Muscle layer of colon (tissue), 2 donors: ENCODE results near the gene ZNF552.
"Not testable (repeated sequence)": the region's sequence is repeated elsewhere in the genome, so short reads cannot be mapped to it uniquely, and the experiment has no call there.

Experiments
- H3K27ac ChIP-seq: one replicate; pipeline ENCODE4 v1.7.0; 2013; ENCODE audit warnings: low read depth, mild to moderate bottlenecking, low read length, moderate library complexity
- H3K27me3 ChIP-seq, 2 donors: one replicate each; pipeline ENCODE4 v1.7.0; 2013; ENCODE audit warnings: low read length in 2 of 2, mild to moderate bottlenecking in 2 of 2; ENCODE audit not compliant: insufficient read depth in 2 of 2, control insufficient read depth in 1 of 2
- H3K36me3 ChIP-seq: one replicate; pipeline ENCODE4 v1.7.0; 2013; ENCODE audit warnings: mild to moderate bottlenecking, low read length; ENCODE audit not compliant: insufficient read depth
- H3K4me1 ChIP-seq: one replicate; pipeline ENCODE4 v1.7.0; 2013; ENCODE audit warnings: mild to moderate bottlenecking, low read length; ENCODE audit not compliant: insufficient read depth
- H3K4me3 ChIP-seq, 2 donors: one replicate each; pipeline ENCODE4 v1.7.0; 2013; ENCODE audit warnings: low read length in 2 of 2, low read depth in 1 of 2, mild to moderate bottlenecking in 1 of 2, moderate library complexity in 1 of 2
- H3K9ac ChIP-seq: one replicate; pipeline ENCODE4 v1.7.0; 2013; ENCODE audit warnings: low read length
- H3K9me3 ChIP-seq: one replicate; pipeline ENCODE4 v1.7.0; 2013; ENCODE audit warnings: mild to moderate bottlenecking, low read length
- donor health status: abdominal sarcoma.
- donor health status: Adenocarcinoma of cecum.

The ZNF552 gene

GRCh38 chr19:57814505-57815246, at the start of gene ZNF552:
Gene ZNF552 (minus strand): TSS chr19:57814913. CDS start chr19:57814743, 170 bp downstream.
- H3K36me3 ChIP-seq: peaks cover 10% of the 10 kb centered on the region
- H3K27ac ChIP-seq: peak within 1 kb of the TSS; percentile 87
- no peaks in the 10 kb centered on the region for H3K9me3 ChIP-seq
- peaks cover 6% of the 10 kb centered on the region for H3K4me1 ChIP-seq
- no peaks in the 10 kb centered on the region for H3K27me3 ChIP-seq
- H3K4me3 ChIP-seq: peak within 1 kb of the TSS; percentile 86 to 90
- H3K9ac ChIP-seq: peak within 1 kb of the TSS; percentile 54

DNA sequence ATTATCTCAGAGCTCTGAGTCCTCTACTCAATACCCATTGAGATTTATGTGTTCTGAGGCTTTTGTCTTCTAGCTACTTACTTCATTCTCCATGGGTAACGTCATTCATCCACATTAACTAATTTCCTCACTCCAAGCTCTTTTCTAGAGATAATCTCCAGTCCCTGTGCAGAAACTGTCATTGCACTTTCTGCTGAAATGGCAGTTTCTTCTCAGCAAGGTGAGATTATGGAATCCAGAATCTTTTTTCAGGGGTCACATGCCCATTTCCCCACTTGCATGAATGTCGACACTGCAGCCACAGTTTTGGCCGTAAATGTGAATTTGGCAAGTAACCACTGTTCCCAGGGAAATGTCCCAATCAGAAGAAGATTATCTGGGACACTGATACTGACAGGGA, 47.6 kb upstream of the ZNF552 start:
- H3K4me1 ChIP-seq, H3K27ac ChIP-seq, H3K27me3 ChIP-seq, H3K9ac ChIP-seq, H3K4me3 ChIP-seq: not testable (repeated sequence)
- H3K36me3 ChIP-seq: peaks cover 47% of the 10 kb centered on the region
- peaks cover 19% of the 10 kb centered on the region for H3K9me3 ChIP-seq

GRCh38 chr19:57854117-57854516, 39.4 kb upstream of the ZNF552 start:
- H3K27me3 ChIP-seq, H3K9ac ChIP-seq, H3K27ac ChIP-seq, H3K9me3 ChIP-seq, H3K4me3 ChIP-seq: not testable (repeated sequence)
- Histone ChIP-seq H3K36me3 (peaks cover 10% of the 10 kb centered on the region), H3K4me1 (peaks cover 12% of the 10 kb centered on the region)

- H3K27ac ChIP-seq, H3K4me3 ChIP-seq, H3K36me3 ChIP-seq, H3K9ac ChIP-seq, H3K9me3 ChIP-seq, H3K27me3 ChIP-seq: not testable (repeated sequence)
- H3K4me1 ChIP-seq: peaks cover 12% of the 10 kb centered on the region
Measured at GRCh38 chr19:57851812-57852603, 37.3 kb upstream of the ZNF552 start.

- no peaks in the 10 kb centered on the region for H3K9me3 ChIP-seq
- H3K4me1 ChIP-seq: peaks cover 12% of the 10 kb centered on the region
- H3K27ac ChIP-seq: no peak overlapping the region
- H3K36me3 ChIP-seq: peaks cover 4% of the 10 kb centered on the region
- no peaks in the 10 kb centered on the region for H3K27me3 ChIP-seq
- H3K4me3 ChIP-seq: peak overlapping the region; percentile 80 to 84
- H3K9ac ChIP-seq: peak overlapping the region; percentile 28
Measured at GRCh38 chr19:57850553-57851017, 35.9 kb upstream of the ZNF552 start.

DNA sequence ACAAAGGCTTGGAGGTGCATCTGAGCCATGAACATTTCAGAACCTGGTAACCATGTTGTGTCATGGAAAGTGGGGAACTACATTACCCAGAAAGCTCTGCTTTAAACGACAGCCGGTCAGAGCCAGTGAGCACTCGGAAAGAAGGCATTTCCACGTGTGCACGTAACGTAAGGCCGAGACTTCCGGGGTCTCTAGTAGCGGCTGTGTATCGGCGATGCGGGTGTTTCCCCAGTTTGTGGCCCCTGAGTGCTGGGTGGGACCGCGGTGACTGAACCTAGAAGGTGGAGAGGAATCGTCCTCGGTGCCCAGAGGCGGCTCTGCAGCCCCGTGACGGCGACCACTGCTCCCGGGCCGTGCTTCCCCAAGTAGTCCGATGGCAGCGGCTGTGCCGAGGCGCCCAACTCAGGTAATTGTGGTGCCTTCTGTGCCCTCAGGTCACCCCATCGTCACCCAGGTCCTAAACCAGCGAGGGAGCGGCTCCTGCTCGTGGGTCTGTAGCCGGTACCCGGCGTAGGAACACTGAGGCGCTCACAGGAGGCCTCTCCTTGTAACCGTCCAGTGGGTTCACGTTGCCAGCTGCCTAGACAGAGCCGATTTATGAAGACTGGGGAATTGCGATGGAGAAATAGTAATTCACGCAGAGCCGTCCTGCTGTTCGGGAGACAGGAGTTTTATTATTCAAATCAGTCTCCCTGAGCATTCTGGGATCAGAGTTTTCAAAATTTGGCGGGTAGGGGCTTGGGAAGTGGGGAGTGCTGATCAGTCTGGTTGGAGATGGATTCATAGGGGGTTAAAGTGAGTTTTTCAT, 35.2 kb upstream of the ZNF552 start, which contains the start of gene ZNF587:
TSS of gene ZNF587 (plus strand) at position 194 of the 808 bp plus-strand sequence. CDS start at position 374, 180 bp downstream.
- Histone ChIP-seq H3K27ac (peak within 1 kb of the TSS; percentile 34), H3K4me3 (peak within 1 kb of the TSS; percentile 80 to 84), H3K4me1 (peaks cover 12% of the 10 kb centered on the region), H3K9ac (peak within 1 kb of the TSS; percentile 28)
- H3K27me3 ChIP-seq, H3K9me3 ChIP-seq, H3K36me3 ChIP-seq: not testable (repeated sequence)

GRCh38 chr19:57849162-57849665, 34.5 kb upstream of the ZNF552 start:
- not testable (repeated sequence) for H3K36me3 ChIP-seq, H3K9ac ChIP-seq, H3K27me3 ChIP-seq, H3K27ac ChIP-seq, H3K9me3 ChIP-seq
- Histone ChIP-seq H3K4me1 (peaks cover 12% of the 10 kb centered on the region), H3K4me3 (peak overlapping the region; percentile 80 to 84)

GRCh38 chr19:57847164-57847563, 32.5 kb upstream of the ZNF552 start:
- not testable (repeated sequence) for H3K4me3 ChIP-seq, H3K9ac ChIP-seq, H3K36me3 ChIP-seq, H3K9me3 ChIP-seq, H3K27ac ChIP-seq, H3K27me3 ChIP-seq
- peaks cover 12% of the 10 kb centered on the region for H3K4me1 ChIP-seq

DNA sequence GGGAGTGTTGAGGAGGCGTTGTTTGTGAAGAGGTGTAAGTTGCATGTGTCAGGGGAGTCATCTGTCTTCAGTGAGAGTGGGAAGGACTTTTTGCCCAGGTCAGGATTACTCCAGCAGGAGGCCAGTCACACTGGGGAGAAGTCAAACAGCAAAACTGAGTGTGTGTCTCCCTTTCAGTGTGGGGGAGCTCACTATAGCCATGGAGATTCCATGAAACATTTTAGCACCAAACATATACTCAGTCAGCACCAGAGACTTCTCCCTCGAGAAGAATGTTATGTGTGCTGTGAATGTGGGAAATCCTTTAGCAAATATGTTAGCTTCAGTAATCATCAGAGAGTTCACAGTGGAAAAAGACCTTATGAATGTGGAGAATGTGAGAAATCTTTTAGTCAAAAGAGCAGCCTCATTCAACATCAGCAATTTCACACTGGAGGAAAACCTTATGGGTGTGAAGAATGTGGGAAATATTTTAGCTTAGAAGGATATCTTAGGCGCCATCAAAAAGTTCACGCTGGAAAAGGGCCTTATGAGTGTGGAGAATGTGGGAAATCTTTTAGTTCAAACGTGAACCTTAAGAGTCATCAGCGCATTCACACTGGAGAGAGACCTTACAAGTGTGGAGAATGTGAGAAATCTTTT, 26.5 kb upstream of the ZNF552 start:
- no peaks in the 10 kb centered on the region for H3K36me3 ChIP-seq
- H3K4me1 ChIP-seq: no peaks in the 10 kb centered on the region

GRCh38 chr19:57838622-57839191, 24.0 kb upstream of the ZNF552 start:
- not testable (repeated sequence) for H3K9ac ChIP-seq, H3K4me3 ChIP-seq, H3K27ac ChIP-seq, H3K27me3 ChIP-seq, H3K36me3 ChIP-seq, H3K4me1 ChIP-seq, H3K9me3 ChIP-seq

More for the DNA sequence above, 26.5 kb upstream of the ZNF552 start:
- no peak overlapping the region for H3K9ac ChIP-seq
- no peak overlapping the region for H3K4me3 ChIP-seq
- H3K9me3 ChIP-seq: no peaks in the 10 kb centered on the region
- H3K27me3 ChIP-seq: no peaks in the 10 kb centered on the region
- no peak overlapping the region for H3K27ac ChIP-seq
